GM19455 (cell line): ENCODE data around the gene HDAC1.

Experiments used
- ATAC-seq: cut with Tn5 transposase; IDR thresholded peaks from one replicate; pipeline ENCODE4 v1.9.1; 2021; ENCODE audit not compliant: unreplicated experiment

HDAC1 gene

GRCh38 chr1:32321712-32322291 is 29.9 kb downstream of the HDAC1 start:
- ATAC-seq: no peak

- ATAC-seq: no peak
These were observed 35.3 kb downstream of the HDAC1 start for GRCh38 chr1:32327204-32327603.

- ATAC-seq: no peak
These were observed 38.1 kb downstream of the HDAC1 start for GRCh38 chr1:32329931-32330466.

DNA sequence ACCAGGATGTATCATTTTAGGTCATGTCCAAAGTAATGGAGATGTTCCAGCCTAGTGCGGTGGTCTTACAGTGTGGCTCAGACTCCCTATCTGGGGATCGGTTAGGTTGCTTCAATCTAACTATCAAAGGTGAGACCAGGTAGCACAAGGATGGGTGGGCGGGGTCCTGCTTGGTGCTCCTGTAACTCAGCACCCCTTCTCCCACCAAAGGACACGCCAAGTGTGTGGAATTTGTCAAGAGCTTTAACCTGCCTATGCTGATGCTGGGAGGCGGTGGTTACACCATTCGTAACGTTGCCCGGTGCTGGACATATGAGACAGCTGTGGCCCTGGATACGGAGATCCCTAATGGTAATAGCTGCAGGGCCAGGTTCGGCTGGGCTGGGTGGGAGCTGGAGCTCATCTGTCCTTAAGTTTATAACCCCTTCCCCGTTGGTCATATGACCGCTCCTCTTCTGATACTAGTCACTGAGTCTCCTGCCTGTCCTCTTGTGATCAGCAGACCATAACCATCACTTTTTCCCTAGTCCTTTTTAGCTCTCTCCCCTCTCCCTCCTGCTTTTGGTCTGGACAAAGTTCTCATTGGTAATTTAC is 38.8 kb downstream of the HDAC1 start:
- no peak for ATAC-seq

DNA sequence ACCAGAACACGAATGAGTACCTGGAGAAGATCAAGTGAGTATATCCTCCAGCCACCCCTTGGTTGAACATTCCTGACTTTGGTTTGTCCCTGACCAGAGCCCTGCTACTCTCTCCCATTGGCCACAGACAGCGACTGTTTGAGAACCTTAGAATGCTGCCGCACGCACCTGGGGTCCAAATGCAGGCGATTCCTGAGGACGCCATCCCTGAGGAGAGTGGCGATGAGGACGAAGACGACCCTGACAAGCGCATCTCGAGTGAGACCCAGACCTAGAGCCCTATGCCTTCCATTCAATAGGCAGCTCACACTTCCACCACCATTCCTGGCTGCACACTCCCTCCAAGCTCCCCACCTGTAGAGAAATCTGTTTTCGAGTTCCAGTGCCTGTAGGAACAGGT is 39.7 kb downstream of the HDAC1 start:
- ATAC-seq: no peak

- no peak for ATAC-seq
These were observed 40.6 kb downstream of the HDAC1 start for GRCh38 chr1:32332290-32333079.

- no peak for ATAC-seq
These were observed 41.5 kb downstream of the HDAC1 start for GRCh38 chr1:32333251-32333963.

DNA sequence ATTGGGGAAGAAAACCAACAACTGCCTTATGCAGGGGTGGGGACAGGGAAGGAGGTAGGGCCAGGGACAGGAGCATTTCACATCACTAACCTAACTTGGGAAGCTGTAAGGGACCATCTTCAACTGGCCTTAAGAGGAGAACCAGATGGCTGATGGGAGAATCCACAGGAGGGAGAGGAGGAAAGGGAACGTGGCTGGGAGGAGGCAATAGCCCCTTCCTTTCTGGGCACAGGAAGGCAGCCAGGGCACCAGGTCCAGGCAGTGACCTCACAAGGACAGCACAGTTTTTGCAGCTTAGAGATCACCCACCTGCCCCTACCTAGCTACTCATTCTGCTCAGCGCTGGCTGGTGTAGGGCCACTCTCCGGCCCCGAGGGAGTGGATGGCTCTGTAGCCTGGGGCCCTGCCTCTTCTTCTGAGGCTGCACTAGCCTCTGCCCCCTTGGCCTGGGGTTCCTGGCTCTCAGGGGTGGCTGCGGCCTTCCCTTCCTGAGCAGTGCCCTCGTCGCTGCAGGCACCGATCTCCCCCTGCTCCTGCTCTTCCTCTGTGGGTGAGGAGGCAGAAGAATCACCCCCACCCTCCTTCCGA is 42.5 kb downstream of the HDAC1 start:
- no peak for ATAC-seq

GRCh38 chr1:32334864-32335534 is 43.1 kb downstream of the HDAC1 start:
- ATAC-seq: no peak

- ATAC-seq: no peak
These were observed 43.6 kb downstream of the HDAC1 start for GRCh38 chr1:32335535-32335789.

- peak; percentile 46 for ATAC-seq
These were observed 44.1 kb downstream of the HDAC1 start, which contains the start of gene MARCKSL1 for GRCh38 chr1:32335790-32336590. MARCKSL1 (minus strand) TSS chr1:32336233; CDS start chr1:32336033, 200 bp downstream.

- ATAC-seq: peak; percentile 4
These were observed 44.7 kb downstream of the HDAC1 start for GRCh38 chr1:32336591-32336932.

GRCh38 chr1:32336963-32337675 is 45.2 kb downstream of the HDAC1 start:
- ATAC-seq: no peak

GRCh38 chr1:32337855-32338636 is 46.2 kb downstream of the HDAC1 start:
- no peak for ATAC-seq

GRCh38 chr1:32338637-32339145 is 46.8 kb downstream of the HDAC1 start:
- no peak for ATAC-seq

DNA sequence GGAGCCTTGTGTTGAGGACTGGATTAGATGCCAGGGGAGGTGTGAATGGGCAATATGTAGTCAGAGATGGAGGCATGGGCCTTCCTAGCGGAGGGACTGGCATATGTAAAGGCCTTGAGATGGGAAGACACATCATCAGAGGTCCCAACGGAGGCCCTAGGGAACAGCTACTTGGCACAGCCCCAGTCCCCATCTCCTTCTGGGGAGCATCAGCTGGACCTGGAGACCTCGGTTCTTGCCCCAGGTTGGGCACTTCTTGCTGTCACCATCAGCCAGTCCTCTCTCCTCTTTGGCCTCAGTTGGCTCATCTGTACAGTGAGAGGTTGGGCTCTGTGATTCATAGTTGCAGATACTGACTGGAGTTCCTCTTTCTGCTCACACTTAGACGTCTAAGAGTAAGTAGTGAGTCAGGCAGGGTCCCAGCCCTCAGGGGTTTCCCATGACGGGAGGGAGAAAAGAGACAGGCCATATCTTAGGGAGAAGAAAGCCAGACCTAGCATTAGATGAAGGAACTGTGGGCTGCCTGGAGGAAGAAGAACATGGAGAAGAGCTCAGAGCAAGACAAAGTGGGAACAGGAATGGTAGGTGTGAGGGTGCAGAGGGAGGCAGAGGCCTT is 47.6 kb downstream of the HDAC1 start:
- ATAC-seq: no peak

DNA sequence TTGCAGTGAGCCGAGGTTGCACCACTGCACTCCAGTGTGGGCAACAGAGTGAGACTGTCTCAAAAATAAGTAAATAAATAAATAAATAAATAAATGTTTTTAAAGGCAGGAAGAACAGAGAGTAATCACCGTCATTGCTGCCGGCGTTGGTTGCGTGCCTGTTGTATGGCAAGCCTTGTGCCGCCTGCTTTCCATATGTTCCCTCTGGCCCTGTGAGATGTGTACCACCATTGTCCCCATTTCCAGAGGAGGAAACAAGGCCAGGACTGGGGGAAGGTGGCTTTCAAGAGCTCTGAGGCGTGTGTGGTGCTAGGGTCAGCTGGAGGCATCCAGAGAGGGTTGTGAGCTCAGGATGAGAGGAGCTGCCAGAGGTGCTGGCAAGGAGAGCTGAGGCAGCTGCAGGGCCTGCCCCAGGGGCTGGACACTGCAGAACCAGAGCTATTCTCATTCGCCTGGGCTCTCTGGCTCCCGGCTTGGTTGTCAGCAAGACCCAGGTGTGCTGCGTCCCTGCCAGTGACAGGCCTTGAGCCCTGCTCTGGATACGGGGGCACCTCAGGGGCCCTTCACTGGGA is 49.4 kb downstream of the HDAC1 start:
- no peak for ATAC-seq

- no peak for ATAC-seq
These were observed 50.1 kb downstream of the HDAC1 start for GRCh38 chr1:32341971-32342370.
